Heart right ventricle (tissue), 16 donors: ENCODE data around the gene UTF1. TPM values are rescaled to one million over a fixed set of nuclear protein-coding genes. Genes with fewer than 3 reads are reported as not detected.
A peak's percentile ranks its signal among the peaks of the same experiment; 100 is the strongest.

Experiments used
- ATAC-seq, 8 donors: fragments of 200-7000 bp; cut with Tn5 transposase; one replicate each; pipeline ENCODE4 v1.9.1; 2020; ENCODE audit warnings: mild to moderate bottlenecking in 8 of 8, moderate library complexity in 8 of 8, moderate number of reproducible peaks in 1 of 8
- DNase-seq, 2 donors: peaks; one replicate each; pipeline ENCODE4 v3.0.0-alpha.2; 2020
- H3K27ac ChIP-seq, 10 donors: fragments of 200-600 bp; sonication (generic) in 2 of 10; one replicate each; pipeline versions ENCODE4 v1.5.0 to v1.8.0; 2020 to 2022; ENCODE audit warnings: mild to moderate bottlenecking in 3 of 10
- H3K27me3 ChIP-seq, 7 donors: fragments of 200-600 bp; one replicate each; pipeline ENCODE4 v1.8.0; 2021 to 2022; ENCODE audit warnings: mild to moderate bottlenecking in 2 of 7
- H3K36me3 ChIP-seq, 9 donors: fragments of 200-600 bp; sonication (generic) in 1 of 9; one replicate each; pipeline versions ENCODE4 v1.5.0 to v1.8.0; 2020 to 2022; ENCODE audit warnings: mild to moderate bottlenecking in 2 of 9
- H3K4me1 ChIP-seq, 9 donors: fragments of 200-600 bp; sonication (generic) in 1 of 9; one replicate each; pipeline versions ENCODE4 v1.5.0 to v1.8.0; 2020 to 2022; ENCODE audit warnings: mild to moderate bottlenecking in 4 of 9
- H3K4me3 ChIP-seq, 10 donors: fragments of 200-600 bp; sonication (generic) in 2 of 10; one replicate each; pipeline versions ENCODE4 v1.5.0 to v1.8.0; 2020 to 2022; ENCODE audit warnings: mild to moderate bottlenecking in 7 of 10, moderate library complexity in 2 of 10
- H3K9me3 ChIP-seq, 11 donors: fragments of 200-600 bp in 10 of 11; sonication (generic) in 2 of 11; one replicate each; pipeline versions ENCODE4 v1.5.0 to v1.8.0; 2013 to 2022; ENCODE audit warnings: mild to moderate bottlenecking in 2 of 11, control low read depth in 1 of 11, moderate library complexity in 1 of 11
- WGBS, 2 donors: extraction: QIAGEN DNeasy Blood & Tissue Kit; methylation state at CpG; one replicate each; pipeline ENCODE4 v1.1.7; 2013; ENCODE audit warnings: inconsistent platforms in 1 of 2; 5-methylcytosine and 5-hydroxymethylcytosine counted together
- intact Hi-C, 10 donors: fragments of 100-400 bp; cut with DNase I; formaldehyde crosslinking; loops; one replicate each; pipeline versions ENCODE4 v1.11.1 to v1.14.2; 2022
- long read RNA-seq, 3 donors: library from polyadenylated mRNA; unstranded; transcript quantifications; one replicate each; pipeline ENCODE4 v2.0.0, GENCODE V29; 2020 to 2021
- polyA plus RNA-seq, 2 donors: library from polyadenylated mRNA; stranded (reverse); fragments of 200-250 nt; gene quantifications; one replicate each; pipeline ENCODE4 v1.2.3, GENCODE V29; 2013
- total RNA-seq, 10 donors: library from RNA; stranded (reverse); fragmentation: NEBNext Ultra II Directional in 3 of 10; extraction: Animal tissue kit (Norgen Biotek cat#: 25700) in 3 of 10; gene quantifications; one replicate each; pipeline versions ENCODE4 v1.2.1 to v1.2.4, GENCODE V29; 2021 to 2023
- TF ChIP-seq, protein P1 (sequence below), 9 donors: fragments of 200-600 bp; sonication (generic) in 2 of 9; IDR thresholded peaks; one replicate each; pipeline versions ENCODE4 v1.5.0 to v1.8.0; 2021 to 2022; ENCODE audit warnings: antibody characterized with exemption in 9 of 9, mild to moderate bottlenecking in 5 of 9, moderate library complexity in 1 of 9
- donor health status: Arrhythmogenic right ventricular cardiomyopathy.
- donor health status: ischemic (EF 13 %, LVEDD 7.1; RV severe dilation, severe dysfunction).
- donor health status: healthy with polysubstance abuse.
- donor health status: DM: no; HTN: yes; CAD: no.
- donor health status: DM: no; HTN: no; CAD: no.
- donor health status: ischemic (EF 25% LVEDD 6.9; RV normal size, moderate dysfunction).
- donor health status: ischemic (EF 25% LVEDD 5.7; RV mildly dilated, moderate dysfunction).
- donor health status: healthy.
- donor health status: DM: yes; HTN: yes; CAD: no.
- donor health status: Ischemic cardiomyopathy.
- donor health status: ischemic (EF 35%, LVEDD 5.7; RV mildly dilated, moderate dysfunction).
- donor health status: nonischemic (EF 11% LVEDD 7.7; RV severe dilation, severe dysfunction).
- donor health status: DM: yes; HTN: yes; CAD: no.
- donor health status: PGD.
- donor health status: ischemic (EF 29% LVEDD 5.4; RV normal size, mild dysfunction).
- donor health status: nonischemic (EF 23%, LVEDD 6.1; RV moderate dilation, normal function).

The UTF1 gene, protein sequence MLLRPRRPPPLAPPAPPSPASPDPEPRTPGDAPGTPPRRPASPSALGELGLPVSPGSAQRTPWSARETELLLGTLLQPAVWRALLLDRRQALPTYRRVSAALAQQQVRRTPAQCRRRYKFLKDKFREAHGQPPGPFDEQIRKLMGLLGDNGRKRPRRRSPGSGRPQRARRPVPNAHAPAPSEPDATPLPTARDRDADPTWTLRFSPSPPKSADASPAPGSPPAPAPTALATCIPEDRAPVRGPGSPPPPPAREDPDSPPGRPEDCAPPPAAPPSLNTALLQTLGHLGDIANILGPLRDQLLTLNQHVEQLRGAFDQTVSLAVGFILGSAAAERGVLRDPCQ
- not detected for total RNA-seq
- not detected for polyA plus RNA-seq
- long read RNA-seq, donor 1 = 0 reads
- long read RNA-seq, donor 2 = 0 reads
- long read RNA-seq, donor 3 = 0 reads

DNA sequence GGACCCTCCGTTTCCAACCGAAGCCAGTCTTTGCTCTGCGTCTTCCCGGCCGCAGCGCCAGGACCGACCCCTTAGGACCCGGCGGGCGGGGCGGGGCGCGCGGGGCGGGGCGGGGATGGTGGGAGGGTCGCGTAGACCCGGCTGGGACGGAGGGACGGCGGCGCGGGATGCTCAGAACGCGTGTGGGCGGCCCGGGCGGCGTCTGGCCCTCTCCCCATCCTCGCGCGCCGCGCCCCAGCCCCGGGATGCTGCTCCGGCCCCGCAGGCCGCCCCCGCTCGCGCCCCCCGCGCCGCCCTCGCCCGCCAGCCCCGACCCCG is at the start of gene UTF1:
TSS of gene UTF1 (plus strand) at position 174 of the 318 bp plus-strand sequence. CDS start at position 246, 72 bp downstream.
- H3K4me3 ChIP-seq = peak within 1 kb of the TSS in 1 of 10 donors; percentile 12
- H3K27me3 ChIP-seq = peaks cover 14 to 97% (median 92%) of the 10 kb centered on the region in 7 donors
- 1 to 2% methylated on average over 28 to 48 of the region's 49 CpGs for WGBS, 2 donors
- no peaks in the 10 kb centered on the region for H3K9me3 ChIP-seq
- TF ChIP-seq, protein P1, sequence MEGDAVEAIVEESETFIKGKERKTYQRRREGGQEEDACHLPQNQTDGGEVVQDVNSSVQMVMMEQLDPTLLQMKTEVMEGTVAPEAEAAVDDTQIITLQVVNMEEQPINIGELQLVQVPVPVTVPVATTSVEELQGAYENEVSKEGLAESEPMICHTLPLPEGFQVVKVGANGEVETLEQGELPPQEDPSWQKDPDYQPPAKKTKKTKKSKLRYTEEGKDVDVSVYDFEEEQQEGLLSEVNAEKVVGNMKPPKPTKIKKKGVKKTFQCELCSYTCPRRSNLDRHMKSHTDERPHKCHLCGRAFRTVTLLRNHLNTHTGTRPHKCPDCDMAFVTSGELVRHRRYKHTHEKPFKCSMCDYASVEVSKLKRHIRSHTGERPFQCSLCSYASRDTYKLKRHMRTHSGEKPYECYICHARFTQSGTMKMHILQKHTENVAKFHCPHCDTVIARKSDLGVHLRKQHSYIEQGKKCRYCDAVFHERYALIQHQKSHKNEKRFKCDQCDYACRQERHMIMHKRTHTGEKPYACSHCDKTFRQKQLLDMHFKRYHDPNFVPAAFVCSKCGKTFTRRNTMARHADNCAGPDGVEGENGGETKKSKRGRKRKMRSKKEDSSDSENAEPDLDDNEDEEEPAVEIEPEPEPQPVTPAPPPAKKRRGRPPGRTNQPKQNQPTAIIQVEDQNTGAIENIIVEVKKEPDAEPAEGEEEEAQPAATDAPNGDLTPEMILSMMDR (IDR thresholded peaks at IDR 0.05) = no peak
- DNase-seq (no peak), ATAC-seq (no peak)
- no peaks in the 10 kb centered on the region for H3K36me3 ChIP-seq
- intact Hi-C loops = no loop called here
- peaks cover 0 to 7% (median 0%) of the 10 kb centered on the region in 9 donors for H3K4me1 ChIP-seq
- H3K27ac ChIP-seq = no peak within 1 kb of the TSS

DNA sequence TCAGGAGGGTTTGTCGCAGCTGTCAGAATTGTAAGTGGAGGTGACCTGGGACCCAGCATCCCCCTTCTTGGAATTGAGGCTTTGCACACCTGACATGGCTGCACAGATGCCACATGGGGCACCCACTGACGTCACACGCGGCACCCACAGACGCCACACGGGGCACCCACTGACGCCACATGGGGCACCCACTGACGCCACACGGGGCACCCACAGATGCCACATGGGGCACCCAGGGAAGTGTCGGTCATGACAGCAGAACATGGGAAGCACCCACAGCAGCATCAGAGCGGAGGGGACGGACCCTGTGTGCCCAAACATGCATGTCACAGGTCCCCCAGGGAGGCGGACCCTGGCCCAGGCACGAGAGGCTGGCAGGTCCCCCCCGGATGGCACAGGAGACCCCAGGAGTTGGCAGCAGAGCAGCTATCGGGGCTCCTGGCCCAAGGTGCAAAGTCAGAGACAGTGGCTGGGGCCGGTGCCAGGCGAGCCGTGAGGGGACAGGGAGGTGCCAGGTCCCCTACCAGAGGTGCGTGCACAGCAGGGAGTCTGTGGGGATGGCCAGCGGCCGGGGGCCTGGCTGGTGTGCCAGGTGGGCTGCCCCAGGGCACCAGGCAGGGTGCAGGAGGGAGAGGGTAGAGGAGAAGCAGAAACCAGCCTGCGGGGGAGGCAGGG is 48.9 kb upstream of the UTF1 start:
- H3K36me3 ChIP-seq = no peaks in the 10 kb centered on the region
- peaks cover 0 to 11% (median 0%) of the 10 kb centered on the region in 11 donors for H3K9me3 ChIP-seq
- H3K27ac ChIP-seq = no peak overlapping the region
- TF ChIP-seq, protein P1 (IDR thresholded peaks at IDR 0.05) = no peak
- ATAC-seq = no peak
- intact Hi-C loops = no loop called here
- no peak overlapping the region for H3K4me3 ChIP-seq
- peaks cover 0 to 33% (median 23%) of the 10 kb centered on the region in 7 donors for H3K27me3 ChIP-seq
- 88% methylated on average over 23 of the region's 23 CpGs for WGBS, 2 donors
- no peaks in the 10 kb centered on the region for H3K4me1 ChIP-seq
- no peak for DNase-seq

DNA sequence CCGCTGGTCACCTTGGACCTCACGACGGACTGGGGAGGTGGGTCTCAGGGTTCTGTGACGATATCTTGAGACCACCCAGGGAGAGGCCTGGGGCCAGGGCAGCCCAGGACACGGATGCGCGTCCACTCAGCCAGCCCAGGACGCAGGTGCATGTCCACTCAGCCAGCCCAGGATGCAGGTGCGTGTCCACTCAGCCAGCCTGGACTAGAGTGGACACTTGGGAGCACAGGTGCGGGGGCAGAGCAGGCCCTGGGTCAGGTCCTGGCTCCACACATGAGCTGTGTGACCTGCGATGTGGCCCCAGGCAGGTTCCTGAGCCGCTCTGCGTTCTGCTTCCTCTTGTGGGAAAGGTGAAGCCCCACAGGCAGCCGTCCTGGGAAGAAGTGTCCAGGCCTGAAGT is 47.8 kb upstream of the UTF1 start:
- no peak for DNase-seq
- intact Hi-C loops = no loop called here
- peaks cover 0 to 43% (median 32%) of the 10 kb centered on the region in 7 donors for H3K27me3 ChIP-seq
- H3K36me3 ChIP-seq = no peaks in the 10 kb centered on the region
- peaks cover 0 to 9% (median 0%) of the 10 kb centered on the region in 11 donors for H3K9me3 ChIP-seq
- TF ChIP-seq, protein P1 (IDR thresholded peaks at IDR 0.05) = no peak
- no peak overlapping the region for H3K27ac ChIP-seq
- 78 to 81% methylated on average over 14 of the region's 14 CpGs for WGBS, 2 donors
- ATAC-seq = no peak
- no peak overlapping the region for H3K4me3 ChIP-seq
- no peaks in the 10 kb centered on the region for H3K4me1 ChIP-seq

DNA sequence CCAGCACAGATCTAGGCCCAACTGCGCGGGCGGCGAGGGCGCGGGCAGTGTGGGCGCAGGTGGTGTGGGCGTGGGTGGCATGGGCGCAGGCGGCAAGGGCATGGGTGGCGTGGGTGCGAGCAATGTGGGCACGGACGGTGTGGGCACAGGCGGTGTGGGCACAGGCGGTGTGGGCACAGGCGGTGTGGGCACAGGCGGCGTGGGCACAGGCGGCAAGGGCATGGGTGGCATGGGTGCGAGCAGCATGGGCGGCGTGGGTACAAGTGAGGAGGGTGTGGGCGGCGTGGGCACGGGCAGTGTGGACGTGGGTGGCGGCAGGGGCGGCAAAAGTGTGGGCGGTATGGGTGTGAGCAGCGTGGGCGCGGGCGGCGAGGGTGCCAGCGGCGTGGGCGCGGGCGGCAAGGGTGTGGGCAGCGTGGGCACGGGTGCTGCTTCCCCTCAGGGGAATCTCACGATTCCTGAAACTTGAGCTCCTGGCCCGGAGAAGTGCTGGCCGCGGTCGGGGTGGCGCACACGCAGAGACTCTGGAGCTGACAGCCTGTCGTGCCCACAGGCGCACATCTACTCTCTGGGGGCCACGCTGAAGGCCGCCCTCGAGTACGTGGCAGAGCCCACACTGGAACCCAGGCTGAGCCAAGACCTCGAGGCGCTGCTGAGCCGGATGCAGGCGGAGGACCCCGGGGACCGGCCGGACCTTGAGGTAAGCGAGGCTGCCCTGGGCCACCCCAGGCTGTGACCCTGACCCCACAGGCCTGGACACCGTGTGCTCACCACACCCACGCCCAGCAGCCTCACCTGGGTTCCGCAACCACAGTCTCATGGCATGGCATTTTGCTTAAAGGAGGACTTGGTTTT is 47.0 kb upstream of the UTF1 start:
- WGBS, 2 donors = 93% methylated on average over 46 to 66 of the region's 66 CpGs
- H3K27ac ChIP-seq = no peak overlapping the region
- H3K27me3 ChIP-seq = peaks cover 0 to 49% (median 38%) of the 10 kb centered on the region in 7 donors
- intact Hi-C loops = no loop called here
- TF ChIP-seq, protein P1 (IDR thresholded peaks at IDR 0.05) = no peak
- H3K9me3 ChIP-seq = peaks cover 0 to under 1% (median 0%) of the 10 kb centered on the region in 11 donors
- no peak overlapping the region for H3K4me3 ChIP-seq
- no peak for DNase-seq
- no peaks in the 10 kb centered on the region for H3K4me1 ChIP-seq
- no peak for ATAC-seq
- H3K36me3 ChIP-seq = no peaks in the 10 kb centered on the region
